ENCODE measurements around the gene CD247.

DNA sequence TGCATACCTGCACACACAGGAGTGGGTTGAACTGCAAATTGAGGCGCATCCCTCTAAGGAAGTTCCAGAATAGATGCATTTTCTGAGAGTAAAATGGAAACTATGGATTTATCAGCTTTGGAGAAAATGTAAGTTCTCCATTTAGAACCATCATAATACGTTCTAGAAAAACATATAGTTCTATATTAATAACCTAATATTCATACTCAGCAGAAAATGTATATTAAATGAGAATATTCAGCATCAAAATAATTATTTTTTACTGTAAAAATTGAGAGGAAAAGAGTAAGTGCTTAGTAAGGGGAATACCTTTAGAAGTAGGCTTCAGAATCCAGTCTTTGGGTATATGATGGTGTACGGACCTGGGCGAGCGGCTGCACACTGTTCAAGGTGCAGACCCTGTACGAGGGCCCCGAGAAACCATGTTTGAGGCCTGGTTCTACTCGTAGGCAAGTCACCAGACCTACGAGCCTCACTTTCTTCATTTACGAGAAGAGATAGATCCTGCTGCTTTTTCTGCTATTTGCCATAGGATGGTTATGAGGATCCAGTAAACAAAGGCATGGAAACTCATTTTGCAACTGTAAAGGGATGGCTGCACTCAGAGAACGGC is 6.8 kb downstream of the CD247 start:
- TF ChIP-seq POLR2A (IDR thresholded peaks at IDR 0.05; ENCODE audit: low read length) (no peak), GATA1 (IDR thresholded peaks at IDR 0.05; ENCODE audit: low read depth, low read length) (no peak)

Data from erythroblast (primary cell).